Measurements from ENCODE around the gene CAMK2B. TPM values are rescaled to one million over a fixed set of nuclear protein-coding genes. Genes with fewer than 3 reads are reported as not detected.

Gene CAMK2B
- total and polyA plus RNA-seq, 12 donors = 30.8 to 152 (median 113) TPM

DNA sequence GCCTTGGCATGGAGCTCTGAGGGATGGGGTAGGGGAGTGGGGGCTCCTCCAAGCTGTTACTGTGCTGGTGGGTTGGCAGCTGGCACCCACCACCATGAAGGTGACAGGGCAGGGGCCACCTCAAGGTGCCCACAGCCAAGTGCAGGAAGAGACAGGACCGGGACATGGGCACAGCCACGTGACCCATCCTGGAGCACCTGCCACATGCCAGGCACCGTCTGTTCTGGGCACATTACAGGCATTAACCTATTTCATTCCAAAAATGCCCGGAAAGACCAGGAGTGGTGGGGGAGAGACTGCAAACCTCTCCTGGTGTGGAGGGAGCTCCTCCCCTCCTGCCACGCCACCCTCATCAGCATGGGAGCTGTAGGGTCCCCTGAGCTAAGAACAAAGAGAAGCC is 56.7 kb downstream of the CAMK2B start:
- Histone ChIP-seq H3K36me3 (no peaks in the 10 kb centered on the region), H3K27me3 (no peaks in the 10 kb centered on the region), H3K27ac (peak overlapping the region in 3 of 10 donors; percentile 19 to 51 (median 29)), H3K9me3 (no peaks in the 10 kb centered on the region), H3K4me1 (peaks cover 0 to 78% (median 42%) of the 10 kb centered on the region in 9 donors), H3K4me3 (no peak overlapping the region)
- DNase-seq (no peak), ATAC-seq (no peak)
- TF ChIP-seq, protein P1, sequence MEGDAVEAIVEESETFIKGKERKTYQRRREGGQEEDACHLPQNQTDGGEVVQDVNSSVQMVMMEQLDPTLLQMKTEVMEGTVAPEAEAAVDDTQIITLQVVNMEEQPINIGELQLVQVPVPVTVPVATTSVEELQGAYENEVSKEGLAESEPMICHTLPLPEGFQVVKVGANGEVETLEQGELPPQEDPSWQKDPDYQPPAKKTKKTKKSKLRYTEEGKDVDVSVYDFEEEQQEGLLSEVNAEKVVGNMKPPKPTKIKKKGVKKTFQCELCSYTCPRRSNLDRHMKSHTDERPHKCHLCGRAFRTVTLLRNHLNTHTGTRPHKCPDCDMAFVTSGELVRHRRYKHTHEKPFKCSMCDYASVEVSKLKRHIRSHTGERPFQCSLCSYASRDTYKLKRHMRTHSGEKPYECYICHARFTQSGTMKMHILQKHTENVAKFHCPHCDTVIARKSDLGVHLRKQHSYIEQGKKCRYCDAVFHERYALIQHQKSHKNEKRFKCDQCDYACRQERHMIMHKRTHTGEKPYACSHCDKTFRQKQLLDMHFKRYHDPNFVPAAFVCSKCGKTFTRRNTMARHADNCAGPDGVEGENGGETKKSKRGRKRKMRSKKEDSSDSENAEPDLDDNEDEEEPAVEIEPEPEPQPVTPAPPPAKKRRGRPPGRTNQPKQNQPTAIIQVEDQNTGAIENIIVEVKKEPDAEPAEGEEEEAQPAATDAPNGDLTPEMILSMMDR (IDR thresholded peaks at IDR 0.05) = no peak
- intact Hi-C loops (cut with DNase I) = no loop called here
- WGBS, 2 donors = 70 to 74% methylated on average over 5 of the region's 5 CpGs

DNA sequence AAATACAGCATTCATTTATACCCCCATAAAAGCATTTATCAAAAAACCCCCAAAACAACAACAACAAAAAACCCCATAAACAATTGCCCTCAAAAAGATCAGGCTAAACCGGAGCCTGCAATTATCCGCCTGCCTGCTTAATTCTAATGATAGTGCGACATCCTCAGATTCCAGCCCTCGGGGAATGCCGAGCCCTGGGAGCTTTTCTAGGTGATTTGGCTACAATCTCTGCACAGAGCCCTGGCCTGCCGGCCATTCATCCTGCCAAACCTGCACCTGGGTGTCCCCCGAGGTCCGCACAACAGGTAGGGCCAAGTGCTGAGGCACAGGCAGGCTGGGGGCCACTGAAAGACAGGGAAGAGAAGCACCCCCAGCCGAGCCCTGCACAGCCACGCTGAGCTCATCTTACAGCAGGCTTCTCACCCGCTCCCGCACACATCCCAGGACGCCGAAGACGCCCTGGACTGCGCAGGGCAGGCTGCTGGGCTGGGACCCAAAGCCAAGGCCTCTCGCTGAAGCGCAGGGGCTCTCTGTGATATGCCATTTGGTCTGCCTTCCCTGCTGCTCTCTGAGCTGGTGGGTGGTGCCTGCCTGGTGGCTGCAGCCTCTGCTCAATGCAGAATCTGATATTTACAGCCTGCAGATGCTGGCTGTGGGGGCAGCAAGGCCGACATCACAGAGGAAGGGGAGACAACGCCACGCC is 57.5 kb downstream of the CAMK2B start:
- TF ChIP-seq, protein P1 (IDR thresholded peaks at IDR 0.05) = no peak
- Histone ChIP-seq H3K4me1 (peaks cover 0 to 78% (median 50%) of the 10 kb centered on the region in 9 donors), H3K27ac (peak overlapping the region in 3 of 10 donors; percentile 9 to 51 (median 29)), H3K9me3 (no peaks in the 10 kb centered on the region), H3K4me3 (no peak overlapping the region), H3K36me3 (no peaks in the 10 kb centered on the region), H3K27me3 (no peaks in the 10 kb centered on the region)
- DNase-seq (no peak), ATAC-seq (no peak)
- intact Hi-C loops (cut with DNase I) = no loop called here
- WGBS, 2 donors = 67 to 71% methylated on average over 21 of the region's 21 CpGs

DNA sequence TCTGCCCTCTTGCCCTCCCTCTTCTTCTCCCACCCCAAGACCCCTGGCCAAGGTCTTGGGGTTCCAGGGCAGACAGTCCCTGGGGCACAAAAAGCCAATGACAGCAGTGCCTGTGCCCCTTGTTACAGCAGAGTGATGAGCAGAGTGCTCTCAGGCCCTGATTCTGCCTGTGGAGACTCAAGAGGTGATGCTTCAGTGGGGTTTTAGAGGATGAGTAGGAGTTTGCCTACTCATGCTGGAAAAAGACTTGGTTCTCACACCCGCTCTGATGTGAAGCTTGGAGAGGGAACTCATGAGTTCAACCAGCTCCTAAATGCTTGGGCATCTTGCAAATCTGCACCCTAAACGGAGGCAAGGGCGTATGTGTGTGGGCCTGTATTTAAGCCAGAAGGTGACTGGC is 58.2 kb downstream of the CAMK2B start:
- Histone ChIP-seq H3K36me3 (no peaks in the 10 kb centered on the region), H3K9me3 (no peaks in the 10 kb centered on the region), H3K4me3 (no peak overlapping the region), H3K4me1 (peaks cover 0 to 79% (median 57%) of the 10 kb centered on the region in 9 donors), H3K27me3 (no peaks in the 10 kb centered on the region), H3K27ac (no peak overlapping the region)
- TF ChIP-seq, protein P1 (IDR thresholded peaks at IDR 0.05) = no peak
- no peak for DNase-seq
- intact Hi-C loops (cut with DNase I) = no loop called here
- no peak for ATAC-seq
- 96 to 98% methylated on average over 3 of the region's 3 CpGs for WGBS, 2 donors

DNA sequence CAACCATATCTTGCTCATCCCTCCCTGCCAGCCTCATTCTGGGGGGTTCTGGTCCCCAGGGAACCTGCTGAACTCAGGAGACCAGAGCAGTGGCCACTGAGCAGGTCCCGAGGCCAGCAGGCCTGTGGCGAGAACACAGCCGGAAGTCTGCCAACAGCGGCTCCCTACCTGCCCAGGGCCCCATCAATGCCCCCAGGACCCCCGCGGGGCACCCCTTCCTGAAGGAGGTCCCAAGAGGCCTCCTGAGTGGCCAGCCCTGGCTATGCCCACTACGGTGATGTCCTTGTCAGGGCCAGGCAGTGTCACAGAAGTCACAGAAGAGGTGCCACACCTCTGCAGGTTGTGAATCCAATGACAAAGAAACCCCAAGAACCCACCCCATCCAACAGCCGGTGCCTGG is 58.9 kb downstream of the CAMK2B start:
- intact Hi-C loops (cut with DNase I) = no loop called here
- no peaks in the 10 kb centered on the region for H3K36me3 ChIP-seq
- no peak for ATAC-seq
- 90 to 92% methylated on average over 8 of the region's 8 CpGs for WGBS, 2 donors
- H3K27ac ChIP-seq = no peak overlapping the region
- H3K4me3 ChIP-seq = no peak overlapping the region
- DNase-seq = no peak
- TF ChIP-seq, protein P1 (IDR thresholded peaks at IDR 0.05) = no peak
- no peaks in the 10 kb centered on the region for H3K9me3 ChIP-seq
- H3K4me1 ChIP-seq = peaks cover 0 to 79% (median 62%) of the 10 kb centered on the region in 9 donors
- no peaks in the 10 kb centered on the region for H3K27me3 ChIP-seq

All from heart right ventricle (tissue), 16 donors.